ENCODE measurements around the gene DNAJC3.

DNA sequence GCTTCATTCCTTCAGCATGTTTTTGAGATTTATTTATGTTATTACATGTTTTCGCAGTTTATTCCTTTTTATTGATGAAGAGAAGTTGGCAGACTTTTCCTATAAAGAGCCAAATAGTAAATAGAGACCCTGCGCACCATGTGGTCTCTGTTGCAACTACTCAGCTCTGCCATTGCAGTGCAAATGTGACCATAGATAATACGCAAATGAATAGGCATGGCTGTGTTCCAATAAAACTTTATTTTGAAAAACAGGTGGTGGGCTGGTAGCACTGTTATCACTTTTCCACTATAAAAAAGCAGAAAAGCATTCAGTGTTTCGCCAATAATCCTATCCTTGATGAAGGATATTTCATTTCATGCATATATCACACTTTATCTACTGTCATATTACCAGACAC, 95.0 kb downstream of the DNAJC3 start:
- TF ChIP-seq CTCF (IDR thresholded peaks at IDR 0.05; ENCODE audit: low read depth, low read length, missing input control) = no peak
- no peak for TF ChIP-seq TAF1 (conservative IDR thresholded peaks at IDR 0.05)
- TF ChIP-seq REST (IDR thresholded peaks at IDR 0.05) = no peak

Measured in liver (tissue), 3 donors.